ENCODE results near the gene RING1. TPM values are rescaled to one million over a fixed set of nuclear protein-coding genes. Genes with fewer than 3 reads are reported as not detected.
A peak's percentile ranks its signal among the peaks of the same experiment; 100 is the strongest.

Gene RING1
- total RNA-seq, 1 experiment from 2014 or later = 48.3 TPM

GRCh38 chr6:33213166-33213988, 5.1 kb downstream of the RING1 start:
- Mint-ChIP-seq H3K9me3 (ENCODE audit: unreplicated experiment) (no peaks in the 10 kb centered on the region), H3K4me1 (ENCODE audit: insufficient read depth, unreplicated experiment) (peaks cover 31% of the 10 kb centered on the region), H3K27ac (ENCODE audit: low read depth, unreplicated experiment) (no peak overlapping the region), H3K36me3 (ENCODE audit: insufficient read depth, unreplicated experiment) (peaks cover 14% of the 10 kb centered on the region), H3K4me3 (ENCODE audit: unreplicated experiment) (peak overlapping the region; percentile 50), H3K27me3 (ENCODE audit: insufficient read depth, unreplicated experiment) (peaks cover 48% of the 10 kb centered on the region)
- ChIA-PET POLR2A (interaction anchor here (1.0 to 1.3 kb wide), 3 partner anchors 9 to 34 kb away, joined by 3 to 6 read pairs (median 3); partner anchors contain the start of gene HSD17B8), CTCF (interaction anchor here (0.5 to 1.1 kb wide), 3 partner anchors 33 to 188 kb away, joined by 3 to 4 read pairs (median 3); no protein-coding TSS in a partner anchor)
- BruUV-seq (replicated peaks) = no TSS peak
- no peak for TF ChIP-seq CTCF (IDR thresholded peaks at IDR 0.05; ENCODE audit: unreplicated experiment)
- intact Hi-C loops (cut with micrococcal nuclease) = no loop called here
- DNase-seq (ENCODE audit: unreplicated experiment) = no peak

- Mint-ChIP-seq H3K36me3 (ENCODE audit: insufficient read depth, unreplicated experiment) (peaks cover 14% of the 10 kb centered on the region), H3K27ac (ENCODE audit: low read depth, unreplicated experiment) (no peak overlapping the region), H3K4me1 (ENCODE audit: insufficient read depth, unreplicated experiment) (peaks cover 28% of the 10 kb centered on the region), H3K4me3 (ENCODE audit: unreplicated experiment) (peak overlapping the region; percentile 50), H3K9me3 (ENCODE audit: unreplicated experiment) (no peaks in the 10 kb centered on the region), H3K27me3 (ENCODE audit: insufficient read depth, unreplicated experiment) (peaks cover 51% of the 10 kb centered on the region)
- intact Hi-C loops (cut with micrococcal nuclease) = no loop called here
- CTCF ChIA-PET = interaction anchor here (0.6 kb wide), 1 partner anchor 33 kb away, joined by 3 read pairs; no protein-coding TSS in a partner anchor
- BruUV-seq (replicated peaks) = no TSS peak
- no peak for TF ChIP-seq CTCF (IDR thresholded peaks at IDR 0.05; ENCODE audit: unreplicated experiment)
- POLR2A ChIA-PET = no interaction called here
- DNase-seq (ENCODE audit: unreplicated experiment) = no peak
These were observed 5.7 kb downstream of the RING1 start for GRCh38 chr6:33213989-33214335.

- no peak for TF ChIP-seq CTCF (IDR thresholded peaks at IDR 0.05; ENCODE audit: unreplicated experiment)
- peaks cover 17% of the 10 kb centered on the region for H3K4me1 Mint-ChIP-seq (ENCODE audit: insufficient read depth, unreplicated experiment)
- ChIA-PET CTCF (no interaction called here), POLR2A (no interaction called here)
- H3K27me3 Mint-ChIP-seq (ENCODE audit: insufficient read depth, unreplicated experiment) = peaks cover 51% of the 10 kb centered on the region
- BruUV-seq (replicated peaks) = no TSS peak
- peaks cover 10% of the 10 kb centered on the region for H3K36me3 Mint-ChIP-seq (ENCODE audit: insufficient read depth, unreplicated experiment)
- H3K9me3 Mint-ChIP-seq (ENCODE audit: unreplicated experiment) = no peaks in the 10 kb centered on the region
- no peak overlapping the region for H3K27ac Mint-ChIP-seq (ENCODE audit: low read depth, unreplicated experiment)
- intact Hi-C loops (cut with micrococcal nuclease) = no loop called here
- DNase-seq (ENCODE audit: unreplicated experiment) = no peak
- no peak overlapping the region for H3K4me3 Mint-ChIP-seq (ENCODE audit: unreplicated experiment)
These were observed 7.2 kb downstream of the RING1 start for GRCh38 chr6:33215271-33216116.

GRCh38 chr6:33216117-33216649, 7.9 kb downstream of the RING1 start:
- H3K27ac Mint-ChIP-seq (ENCODE audit: low read depth, unreplicated experiment) = no peak overlapping the region
- BruUV-seq (replicated peaks) = no TSS peak

More at GRCh38 chr6:33216117-33216649, 7.9 kb downstream of the RING1 start:
- peaks cover 6% of the 10 kb centered on the region for H3K36me3 Mint-ChIP-seq (ENCODE audit: insufficient read depth, unreplicated experiment)
- DNase-seq (ENCODE audit: unreplicated experiment) = no peak
- intact Hi-C loops (cut with micrococcal nuclease) = no loop called here
- no peak for TF ChIP-seq CTCF (IDR thresholded peaks at IDR 0.05; ENCODE audit: unreplicated experiment)
- peaks cover 17% of the 10 kb centered on the region for H3K4me1 Mint-ChIP-seq (ENCODE audit: insufficient read depth, unreplicated experiment)
- ChIA-PET CTCF (interaction anchor here (0.6 kb wide), 1 partner anchor 19 kb away, joined by 4 read pairs; no protein-coding TSS in a partner anchor), POLR2A (no interaction called here)
- no peak overlapping the region for H3K4me3 Mint-ChIP-seq (ENCODE audit: unreplicated experiment)
- no peaks in the 10 kb centered on the region for H3K9me3 Mint-ChIP-seq (ENCODE audit: unreplicated experiment)
- peaks cover 51% of the 10 kb centered on the region for H3K27me3 Mint-ChIP-seq (ENCODE audit: insufficient read depth, unreplicated experiment)

All from MCF 10A (cell line).